ENCODE data around the gene FAU.

The FAU gene

GRCh38 chr11:65083834-65084597 is 37.9 kb downstream of the FAU start, which contains the start of the genes CDCA5 and ZFPL1 (continued):
- TF ChIP-seq ZSCAN5A (tag by site-specific recombination; IDR thresholded peaks at IDR 0.05) (no peak), ZBTB10 (tag by site-specific recombination; IDR thresholded peaks at IDR 0.05) (peak; percentile 92), ZNF654 (tag by site-specific recombination; IDR thresholded peaks at IDR 0.05; ENCODE audit: low read depth) (no peak), OVOL3 (tag by site-specific recombination; IDR thresholded peaks at IDR 0.05) (peak; percentile 95)

- Histone ChIP-seq H3K27ac (ENCODE audit: extremely low read depth, low read depth, low read length) (peak overlapping the region; percentile 81), H3K4me1 (ENCODE audit: control insufficient read depth, insufficient read depth, low read length) (peaks cover 3% of the 10 kb centered on the region; the same call in 1 of the 2 replicates), H3K36me3 (ENCODE audit: control insufficient read depth in 2 of 2, insufficient read depth in 1 of 2, low read length in 2 of 2) (peaks cover 5 to 78% of the 10 kb centered on the region in 2 experiments; a peak in 2 of 3 replicates), H3K9me3 (ENCODE audit: control insufficient read depth, insufficient read depth, low read depth, low read length) (no peaks in the 10 kb centered on the region), H3K4me3 (ENCODE audit: low read depth, low read length) (peak overlapping the region; percentile 92)
- ChIA-PET POLR2A (interaction anchor here (0.8 to 2.0 kb wide), 8 partner anchors 11 to 43 kb away, joined by 3 to 13 read pairs (median 4); partner anchors contain the start of genes FAU, MRPL49, SAC3D1 and TM7SF2), CTCF (interaction anchor here (0.5 to 1.4 kb wide), 6 partner anchors 27 to 250 kb away, joined by 3 to 5 read pairs (median 4); partner anchors contain the start of genes DPF2 and SAC3D1)
- TF ChIP-seq ZBTB6 (tag by site-specific recombination; IDR thresholded peaks at IDR 0.05) (peak; percentile 20; the same call in 1 of the 2 replicates), ZNF146 (tag by site-specific recombination; IDR thresholded peaks at IDR 0.05) (no peak), REPIN1 (tag by site-specific recombination; IDR thresholded peaks at IDR 0.05; ENCODE audit: low read depth) (no peak), KLF16 (tag by site-specific recombination; IDR thresholded peaks at IDR 0.05) (no peak), ZEB2 (tag by site-specific recombination; IDR thresholded peaks at IDR 0.05) (no peak), ZNF223 (tag by site-specific recombination; IDR thresholded peaks at IDR 0.05) (no peak), REST (tag by site-specific recombination; IDR thresholded peaks at IDR 0.05) (peak; percentile 20; the same call in 1 of the 2 replicates), YY1 (tag by site-specific recombination; IDR thresholded peaks at IDR 0.05) (no peak), ZNF629 (tag by site-specific recombination; IDR thresholded peaks at IDR 0.05) (no peak), ZNF555 (tag by site-specific recombination; conservative IDR thresholded peaks at IDR 0.05) (no peak)
These were observed 38.6 kb downstream of the FAU start for GRCh38 chr11:65083134-65083833.

All from HEK293 (cell line).